K562 (cell line): ENCODE measurements around the gene MTG2. TPM values are rescaled to one million over a fixed set of nuclear protein-coding genes. Genes with fewer than 3 reads are reported as not detected.

ENCODE experiments used
- ATAC-seq: fragments of 200-7000 bp; cut with Tn5 transposase; 3 replicates; pipeline ENCODE4 v1.9.1; 2020; ENCODE audit warnings: moderate library complexity
- BruUV-seq: library from RNA; stranded (reverse); fragments of 400-500 nt; replicated peaks from 2 replicates; lab custom pipeline; 2021; lab: Mats Ljungman, UMichigan
- CTCF ChIA-PET: fragments of 300-600 bp; formaldehyde crosslinking; extraction: SDS; loops from one replicate; lab custom pipeline; 2021; ENCODE audit warnings: low intra/inter-chr PET ratio; lab: Yijun Ruan, JAX
- POLR2A ChIA-PET: fragments of 300-600, 350-650 bp; sonication (Branson Sonifier 250); formaldehyde crosslinking; extraction: SDS; loops from one replicate; lab custom pipeline; 2021; ENCODE audit warnings: antibody characterized with exemption, inconsistent platforms; lab: Yijun Ruan, JAX
- DNase-seq, 4 experiments: peaks; one replicate each; pipeline versions ENCODE4 v3.0.0 to v3.0.0-alpha.2; 2011 to 2018; ENCODE audit warnings: low spot score in 3 of 4, mixed read lengths in 3 of 4; ENCODE audit errors: extremely low read depth in 1 of 4
- FAIRE-seq: peaks from 2 replicates; lab custom pipeline; 2011; peaks lifted over from hg19 to GRCh38; lab: Jason Lieb, UNC
- H2AFZ ChIP-seq: 2 replicates; pipeline ENCODE4 v1.6.0; 2011; ENCODE audit warnings: low read depth, low read length, control low read depth, inconsistent platforms
- H3K27ac ChIP-seq: fragments of 200-600 bp; 3 replicates; pipeline ENCODE4 v1.8.0; 2011; ENCODE audit warnings: low read depth, mild to moderate bottlenecking, control low read depth, inconsistent platforms, low read length, moderate library complexity, mixed read lengths; ENCODE audit errors: extremely low read depth
- H3K27me3 ChIP-seq, 2 experiments: fragments of 300-600 bp in 1 of 2; 2 replicates in 1 of 2; 3 replicates in 1 of 2; pipeline versions ENCODE4 v1.6.0 to v1.8.0; 2011; ENCODE audit warnings: inconsistent platforms in 2 of 2, low read length in 2 of 2, mild to moderate bottlenecking in 1 of 2, mixed read lengths in 1 of 2, moderate library complexity in 1 of 2; ENCODE audit not compliant: control insufficient read depth in 2 of 2, insufficient read depth in 2 of 2
- H3K36me3 ChIP-seq: fragments of 300-600 bp; 3 replicates; pipeline ENCODE4 v1.8.0; 2011; ENCODE audit warnings: mild to moderate bottlenecking, low read length, inconsistent platforms; ENCODE audit not compliant: control insufficient read depth, insufficient read depth
- H3K4me1 ChIP-seq, 2 experiments: fragments of 200-600 bp in 1 of 2; replicated peaks in 1 of 2; 2 replicates in 1 of 2; 3 replicates in 1 of 2; pipeline versions ENCODE4 v1.5.1 to v1.8.0; 2011; ENCODE audit warnings: inconsistent platforms in 2 of 2, low read length in 2 of 2, mild to moderate bottlenecking in 1 of 2, mixed read lengths in 1 of 2, moderate library complexity in 1 of 2; ENCODE audit not compliant: control insufficient read depth in 2 of 2, insufficient read depth in 2 of 2
- H3K4me2 ChIP-seq: 2 replicates; pipeline ENCODE4 v1.6.1; 2011; ENCODE audit warnings: low read length, control low read depth, inconsistent platforms, mixed read lengths; ENCODE audit not compliant: insufficient read depth
- H3K4me3 ChIP-seq: fragments of 200-600 bp; sonication (generic), shearing (Covaris generic); 2 replicates; pipeline ENCODE4 v1.5.1; 2016; ENCODE audit warnings: control low read depth, inconsistent platforms
- H3K79me2 ChIP-seq: fragments of 200-600 bp; 3 replicates; pipeline ENCODE4 v1.8.0; 2011; ENCODE audit warnings: low read length, inconsistent platforms; ENCODE audit not compliant: control insufficient read depth, insufficient read depth
- H3K9ac ChIP-seq, 2 experiments: 2 replicates each; pipeline versions ENCODE4 v1.6.0 to v1.6.1; 2011; ENCODE audit warnings: low read depth in 2 of 2, low read length in 2 of 2, control low read depth in 1 of 2, inconsistent platforms in 1 of 2, mild to moderate bottlenecking in 1 of 2, mixed read lengths in 1 of 2; ENCODE audit not compliant: insufficient read depth in 1 of 2
- H3K9me1 ChIP-seq: one replicate; pipeline ENCODE4 v1.6.0; 2011; ENCODE audit warnings: inconsistent platforms, mild to moderate bottlenecking, low read length, moderate library complexity; ENCODE audit not compliant: control insufficient read depth, insufficient read depth
- H3K9me3 ChIP-seq: replicated peaks from 2 replicates; pipeline ENCODE4 v1.5.1; 2011; ENCODE audit warnings: low read depth, low read length, inconsistent platforms; ENCODE audit not compliant: control insufficient read depth, insufficient read depth
- H4K20me1 ChIP-seq: replicated peaks from 2 replicates; pipeline ENCODE4 v1.6.1; 2011; ENCODE audit warnings: low read length, inconsistent platforms, mixed read lengths; ENCODE audit not compliant: control insufficient read depth, insufficient read depth
- ELF2 ChIP-seq: fragments of 250-450 bp; sonication (Bioruptor Pico); IDR thresholded peaks from 2 replicates; pipeline ENCODE4 v1.5.0; 2021; ENCODE audit warnings: mild to moderate bottlenecking
- MCM7 ChIP-seq, 2 experiments: fragments of 450-650 bp; IDR thresholded peaks; 2 replicates each; pipeline ENCODE4 v1.6.1; 2016 to 2018
- PHB2 ChIP-seq: fragments of 450-650 bp; IDR thresholded peaks from 2 replicates; pipeline ENCODE4 v1.6.1; 2017; ENCODE audit warnings: low read depth
- POLR2AphosphoS2 ChIP-seq: IDR thresholded peaks from 2 replicates; pipeline ENCODE4 v1.6.1; 2012; ENCODE audit warnings: low read length, improper control_type of control experiment
- POLR2G ChIP-seq: fragments of 200-400 bp; formaldehyde crosslinking; IDR thresholded peaks from 2 replicates; pipeline ENCODE4 v1.6.1; 2017; ENCODE audit warnings: low read depth, mild to moderate bottlenecking, antibody characterized with exemption, low read length, moderate library complexity
- RBFOX2 ChIP-seq: fragments of 200-400 bp; formaldehyde crosslinking; IDR thresholded peaks from 2 replicates; pipeline ENCODE4 v1.6.1; 2017; ENCODE audit warnings: low read depth, mild to moderate bottlenecking, low read length, moderate library complexity
- SMAD2 ChIP-seq: fragments of 150-350 bp; IDR thresholded peaks from 2 replicates; pipeline ENCODE4 v1.6.1; 2014; ENCODE audit warnings: low read depth, mild to moderate bottlenecking, low read length
- WGBS: fragments of 100-300 bp; shearing (Covaris generic); methylation state at CpG from one replicate; pipeline ENCODE4 v1.1.6; 2016; ENCODE audit warnings: low coverage, mixed read lengths; ENCODE audit not compliant: insufficient coverage; ENCODE audit errors: missing lambda C conversion rate; 5-methylcytosine and 5-hydroxymethylcytosine counted together
- in situ Hi-C: fragments of 300-500 bp; cut with MboI; formaldehyde crosslinking; loops from 4 replicates; pipeline ENCODE4 v1.15.0; 2018; ENCODE audit warnings: inconsistent platforms, mixed read lengths
- intact Hi-C: fragments of 100-400 bp; cut with micrococcal nuclease; formaldehyde crosslinking; loops from 2 replicates; pipeline ENCODE4 v1.14.2; 2022
- polyA plus RNA-seq, 8 experiments: library from polyadenylated mRNA; depleted of rRNA in 4 of 8; stranded (reverse) in 5 of 8; unstranded in 3 of 8; fragments of >200 nt; fragmentation: Nextera tagmentation in 2 of 8; fragmentation: Illumina TruSeq in 1 of 8; extraction: Ambion mirVana in 2 of 8; extraction: Trizol in 1 of 8; gene quantifications; 2 replicates each; pipeline versions ENCODE4 v1.2.1 to v1.2.3, GENCODE V29; 2011 to 2014; ENCODE audit warnings: inconsistent platforms in 1 of 8, missing spikeins in 1 of 8
- total RNA-seq, 7 experiments: library from RNA; depleted of rRNA in 6 of 7; stranded (reverse); fragments of >200 nt in 6 of 7; fragmentation: Illumina TruSeq in 2 of 7; extraction: Trizol in 2 of 7; gene quantifications; 2 replicates each; pipeline versions ENCODE4 v1.2.1 to v1.2.3, GENCODE V29; 2011 to 2021; ENCODE audit warnings: low replicate concordance in 1 of 7
- TF ChIP-seq, protein P1 (sequence below): sonication (generic); formaldehyde crosslinking; IDR thresholded peaks from 2 replicates; pipeline ENCODE4 v1.8.1; 2023; ENCODE audit warnings: mild to moderate bottlenecking, missing genetic modification reagents
- TF ChIP-seq, protein P2 (sequence below): fragments of 250-450 bp; sonication (Bioruptor Pico); IDR thresholded peaks from 2 replicates; pipeline ENCODE4 v1.8.0; 2022; ENCODE audit warnings: moderate library complexity, mild to moderate bottlenecking, inconsistent platforms
- TF ChIP-seq, protein P3 (sequence below): fragments of 450-650 bp; formaldehyde crosslinking; IDR thresholded peaks from 2 replicates; pipeline ENCODE4 v1.4.0; 2020; ENCODE audit warnings: mild to moderate bottlenecking

The MTG2 gene
- total and polyA plus RNA-seq, 9 of the 15 experiments (the other 6 are each of a cell fraction or from before 2014, with no cell fraction given): 8.7 to 67.5 (median 44.5) TPM

DNA sequence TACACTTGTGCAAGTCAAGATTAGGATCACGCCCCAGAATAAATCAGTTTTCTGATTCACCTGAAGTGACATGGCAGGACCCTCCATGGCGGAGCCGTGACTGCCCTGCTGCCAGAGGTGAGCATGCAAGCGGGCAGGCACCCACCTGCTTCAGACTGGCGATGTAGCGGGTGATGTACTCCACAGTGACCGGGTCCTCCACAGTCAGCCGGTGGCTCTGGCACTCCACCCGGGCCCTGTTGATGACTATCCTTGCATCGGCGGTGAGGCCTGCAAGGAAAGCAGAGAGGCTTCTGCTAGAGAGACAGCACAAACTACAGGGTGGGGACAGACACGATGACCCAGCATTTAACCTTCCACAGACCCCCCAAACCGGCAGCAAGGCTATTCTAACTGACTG, 43.2 kb upstream of the MTG2 start:
- Histone ChIP-seq H3K4me3 (no peak overlapping the region), H4K20me1 (peaks cover 38% of the 10 kb centered on the region), H2AFZ (no peak overlapping the region), H3K9me3 (no peaks in the 10 kb centered on the region), H3K4me1 (peaks cover 13 to 23% of the 10 kb centered on the region in 2 experiments; a peak in 4 of 5 replicates), H3K27ac (no peak overlapping the region), H3K36me3 (peaks cover 78% of the 10 kb centered on the region), H3K9ac (0 out of 4 replicates have a peak overlapping the region, but pooled peaks of 1 of the 2 experiments have one; percentile 8), H3K4me2 (no peak overlapping the region), H3K79me2 (peaks cover 54% of the 10 kb centered on the region), H3K9me1 (no peaks in the 10 kb centered on the region), H3K27me3 (no peaks in the 10 kb centered on the region)
- ChIA-PET POLR2A (interaction anchor here (7.8 kb wide), 1 partner anchor 14 kb away, joined by 78 read pairs; the partner anchor contains the start of gene LSM14B), CTCF (no interaction called here)
- 89% methylated on average over 12 of the region's 13 CpGs for WGBS
- DNase-seq: no peak
- intact Hi-C loops (loop anchor here (5.0 to 10.0 kb wide), 4 partner anchors 72 to 245 kb away; partner anchors contain the start of genes RPS21 and TAF4), in situ Hi-C loops (loop anchor here (5.0 kb wide), 1 partner anchor 117 kb away; no protein-coding TSS in a partner anchor)
- no TSS peak for BruUV-seq
- no peak for ATAC-seq
- no peak for TF ChIP-seq MCM7 (IDR thresholded peaks at IDR 0.05)
- peak; percentile 50 for TF ChIP-seq RBFOX2
- no peak for TF ChIP-seq PHB2
- peak; percentile 41; the same call in 1 of the 2 replicates for TF ChIP-seq POLR2G
- FAIRE-seq: no peak

DNA sequence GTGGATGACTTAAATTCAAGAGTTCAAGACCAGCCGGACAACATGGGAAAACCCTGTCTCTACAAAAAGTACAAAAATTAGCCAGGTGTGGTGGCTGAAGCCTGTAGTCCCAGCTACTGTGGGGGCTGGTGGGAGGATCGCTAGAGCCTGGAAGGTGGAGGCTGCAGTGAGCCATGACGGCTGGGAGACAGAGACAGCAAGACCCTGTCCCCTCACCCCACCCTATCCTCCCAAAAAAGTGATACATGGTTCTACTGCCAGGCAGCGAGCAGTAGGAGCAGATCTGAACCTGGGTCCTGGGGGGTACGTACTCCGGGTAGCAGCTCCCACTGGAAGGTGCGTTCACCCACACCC, 41.8 kb upstream of the MTG2 start:
- intact Hi-C loops (loop anchor here (5.0 to 10.0 kb wide), 4 partner anchors 74 to 244 kb away; partner anchors contain the start of genes RPS21 and TAF4), in situ Hi-C loops (no loop called here)
- no peaks in the 10 kb centered on the region for H3K9me1 ChIP-seq
- peaks cover 26 to 34% of the 10 kb centered on the region in 2 experiments; a peak in 4 of 5 replicates for H3K4me1 ChIP-seq
- no peak overlapping the region for H3K4me3 ChIP-seq
- no TSS peak for BruUV-seq
- no peak overlapping the region for H2AFZ ChIP-seq
- peaks cover 78% of the 10 kb centered on the region for H3K36me3 ChIP-seq
- ChIA-PET POLR2A (interaction anchor here (0.6 to 2.3 kb wide), 7 partner anchors 8 to 138 kb away, joined by 3 to 10 read pairs (median 4); partner anchors contain the start of gene LSM14B), CTCF (interaction anchor here (0.6 kb wide), 1 partner anchor 78 kb away, joined by 3 read pairs; no protein-coding TSS in a partner anchor)
- no peak overlapping the region for H3K27ac ChIP-seq
- FAIRE-seq (no peak), DNase-seq (no peak), ATAC-seq (no peak)
- no peaks in the 10 kb centered on the region for H3K27me3 ChIP-seq
- TF ChIP-seq, protein P1, sequence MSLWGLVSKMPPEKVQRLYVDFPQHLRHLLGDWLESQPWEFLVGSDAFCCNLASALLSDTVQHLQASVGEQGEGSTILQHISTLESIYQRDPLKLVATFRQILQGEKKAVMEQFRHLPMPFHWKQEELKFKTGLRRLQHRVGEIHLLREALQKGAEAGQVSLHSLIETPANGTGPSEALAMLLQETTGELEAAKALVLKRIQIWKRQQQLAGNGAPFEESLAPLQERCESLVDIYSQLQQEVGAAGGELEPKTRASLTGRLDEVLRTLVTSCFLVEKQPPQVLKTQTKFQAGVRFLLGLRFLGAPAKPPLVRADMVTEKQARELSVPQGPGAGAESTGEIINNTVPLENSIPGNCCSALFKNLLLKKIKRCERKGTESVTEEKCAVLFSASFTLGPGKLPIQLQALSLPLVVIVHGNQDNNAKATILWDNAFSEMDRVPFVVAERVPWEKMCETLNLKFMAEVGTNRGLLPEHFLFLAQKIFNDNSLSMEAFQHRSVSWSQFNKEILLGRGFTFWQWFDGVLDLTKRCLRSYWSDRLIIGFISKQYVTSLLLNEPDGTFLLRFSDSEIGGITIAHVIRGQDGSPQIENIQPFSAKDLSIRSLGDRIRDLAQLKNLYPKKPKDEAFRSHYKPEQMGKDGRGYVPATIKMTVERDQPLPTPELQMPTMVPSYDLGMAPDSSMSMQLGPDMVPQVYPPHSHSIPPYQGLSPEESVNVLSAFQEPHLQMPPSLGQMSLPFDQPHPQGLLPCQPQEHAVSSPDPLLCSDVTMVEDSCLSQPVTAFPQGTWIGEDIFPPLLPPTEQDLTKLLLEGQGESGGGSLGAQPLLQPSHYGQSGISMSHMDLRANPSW: no peak
- 0 out of 2 replicates have a peak, but pooled peaks have one; percentile 39 for TF ChIP-seq POLR2AphosphoS2
- TF ChIP-seq, protein P2, sequence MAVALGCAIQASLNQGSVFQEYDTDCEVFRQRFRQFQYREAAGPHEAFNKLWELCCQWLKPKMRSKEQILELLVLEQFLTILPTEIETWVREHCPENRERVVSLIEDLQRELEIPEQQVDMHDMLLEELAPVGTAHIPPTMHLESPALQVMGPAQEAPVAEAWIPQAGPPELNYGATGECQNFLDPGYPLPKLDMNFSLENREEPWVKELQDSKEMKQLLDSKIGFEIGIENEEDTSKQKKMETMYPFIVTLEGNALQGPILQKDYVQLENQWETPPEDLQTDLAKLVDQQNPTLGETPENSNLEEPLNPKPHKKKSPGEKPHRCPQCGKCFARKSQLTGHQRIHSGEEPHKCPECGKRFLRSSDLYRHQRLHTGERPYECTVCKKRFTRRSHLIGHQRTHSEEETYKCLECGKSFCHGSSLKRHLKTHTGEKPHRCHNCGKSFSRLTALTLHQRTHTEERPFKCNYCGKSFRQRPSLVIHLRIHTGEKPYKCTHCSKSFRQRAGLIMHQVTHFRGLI (CRISPR knock-in tag): no peak
- TF ChIP-seq, protein P3, sequence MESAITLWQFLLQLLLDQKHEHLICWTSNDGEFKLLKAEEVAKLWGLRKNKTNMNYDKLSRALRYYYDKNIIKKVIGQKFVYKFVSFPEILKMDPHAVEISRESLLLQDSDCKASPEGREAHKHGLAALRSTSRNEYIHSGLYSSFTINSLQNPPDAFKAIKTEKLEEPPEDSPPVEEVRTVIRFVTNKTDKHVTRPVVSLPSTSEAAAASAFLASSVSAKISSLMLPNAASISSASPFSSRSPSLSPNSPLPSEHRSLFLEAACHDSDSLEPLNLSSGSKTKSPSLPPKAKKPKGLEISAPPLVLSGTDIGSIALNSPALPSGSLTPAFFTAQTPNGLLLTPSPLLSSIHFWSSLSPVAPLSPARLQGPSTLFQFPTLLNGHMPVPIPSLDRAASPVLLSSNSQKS (CRISPR knock-in tag): no peak
- no peak for TF ChIP-seq ELF2 (CRISPR knock-in tag)
- no peak for TF ChIP-seq SMAD2
- peaks cover 45% of the 10 kb centered on the region for H4K20me1 ChIP-seq
- no peaks in the 10 kb centered on the region for H3K9me3 ChIP-seq
- WGBS: 88% methylated on average over 7 of the region's 7 CpGs
- peak overlapping the region; percentile 80 for H3K4me2 ChIP-seq
- H3K9ac ChIP-seq: peak overlapping the region in 1 of 2 experiments; percentile 49; a peak in 1 of 4 replicates
- H3K79me2 ChIP-seq: peaks cover 68% of the 10 kb centered on the region
